Stomach (tissue), 9 donors: ENCODE results near the gene PDLIM5. TPM values are rescaled to one million over a fixed set of nuclear protein-coding genes. Genes with fewer than 3 reads are reported as not detected.
"Not testable (repeated sequence)": the region's sequence is repeated elsewhere in the genome, so short reads cannot be mapped to it uniquely, and the experiment has no call there.

Experiments used
- DNase-seq, 2 donors: peaks; one replicate each; pipeline versions ENCODE4 v3.0.0 to v3.0.0-alpha.2; 2013 to 2019
- H3K27ac ChIP-seq, 5 donors: fragments of 200-600 bp in 4 of 5; sonication (generic) in 4 of 5; one replicate each; pipeline ENCODE4 v1.5.1; 2013 to 2019; ENCODE audit warnings: mild to moderate bottlenecking in 1 of 5, moderate library complexity in 1 of 5
- H3K27me3 ChIP-seq, 3 donors: fragments of 200-600 bp; sonication (generic); one replicate each; pipeline ENCODE4 v1.5.1; 2017 to 2019; ENCODE audit warnings: mixed run types in 1 of 3
- H3K36me3 ChIP-seq, 4 donors: fragments of 200-600 bp; sonication (generic); 1 replicate in 3 of 4; 2 replicates in 1 of 4; pipeline ENCODE4 v1.5.1; 2016 to 2019
- H3K4me1 ChIP-seq, 4 donors: fragments of 200-600 bp; sonication (generic); one replicate each; pipeline ENCODE4 v1.5.1; 2016 to 2019
- H3K4me3 ChIP-seq, 4 donors: fragments of 200-600 bp; sonication (generic) in 3 of 4; one replicate each; pipeline ENCODE4 v1.5.1; 2016 to 2019; ENCODE audit warnings: mild to moderate bottlenecking in 1 of 4
- H3K9me3 ChIP-seq, 4 donors: fragments of 200-600 bp; sonication (generic); one replicate each; pipeline ENCODE4 v1.5.1; 2016 to 2019
- EP300 ChIP-seq: sonication (generic); formaldehyde crosslinking; IDR thresholded peaks from one replicate; pipeline ENCODE4 v1.6.1; 2017; ENCODE audit warnings: antibody characterized with exemption
- POLR2A ChIP-seq, 4 donors: fragments of 450-650 bp; IDR thresholded peaks; one replicate each; pipeline ENCODE4 v1.6.1; 2016; ENCODE audit warnings: antibody characterized with exemption in 4 of 4, control low read depth in 2 of 4, mild to moderate bottlenecking in 1 of 4, moderate library complexity in 1 of 4
- POLR2AphosphoS5 ChIP-seq, 3 donors: sonication (generic); formaldehyde crosslinking; IDR thresholded peaks; one replicate each; pipeline ENCODE4 v1.6.1; 2016; ENCODE audit warnings: antibody characterized with exemption in 3 of 3
- WGBS, 5 donors: extraction: QIAGEN DNeasy Blood & Tissue Kit in 3 of 5; methylation state at CpG; one replicate each; pipeline versions ENCODE4 v1.1.5 to v1.1.7; 2013 to 2018; 5-methylcytosine and 5-hydroxymethylcytosine counted together
- intact Hi-C: fragments of 100-400 bp; cut with DNase I; formaldehyde crosslinking; loops from one replicate; pipeline ENCODE4 v1.15.1; 2023; ENCODE audit warnings: low total_unique reads
- polyA plus RNA-seq, 3 donors: library from polyadenylated mRNA; stranded (reverse); fragments of 200-250 nt; gene quantifications; one replicate each; pipeline ENCODE4 v1.2.3, GENCODE V29; 2013
- total RNA-seq, 5 donors: library from RNA; depleted of rRNA; stranded (reverse); fragments of >200 nt; gene quantifications; one replicate each; pipeline versions ENCODE4 v1.1.0 to v1.2.3, GENCODE V29; 2014 to 2016
- TF ChIP-seq, protein P1 (sequence below), 7 experiments: fragments of 450-650 bp in 4 of 7; fragments of 200-600 bp in 3 of 7; sonication (generic) in 3 of 7; IDR thresholded peaks; one replicate each; pipeline ENCODE4 v1.5.1; 2016 to 2019; ENCODE audit warnings: antibody characterized with exemption in 7 of 7, control low read depth in 2 of 7, mild to moderate bottlenecking in 1 of 7
- donor health status: healthy with polysubstance abuse.
- donor health status: Bipolar disorder and iron deficiency.
- donor health status: healthy.

PDLIM5 gene
- total and polyA plus RNA-seq, 8 donors = 23.7 to 311 (median 40.3) TPM

DNA sequence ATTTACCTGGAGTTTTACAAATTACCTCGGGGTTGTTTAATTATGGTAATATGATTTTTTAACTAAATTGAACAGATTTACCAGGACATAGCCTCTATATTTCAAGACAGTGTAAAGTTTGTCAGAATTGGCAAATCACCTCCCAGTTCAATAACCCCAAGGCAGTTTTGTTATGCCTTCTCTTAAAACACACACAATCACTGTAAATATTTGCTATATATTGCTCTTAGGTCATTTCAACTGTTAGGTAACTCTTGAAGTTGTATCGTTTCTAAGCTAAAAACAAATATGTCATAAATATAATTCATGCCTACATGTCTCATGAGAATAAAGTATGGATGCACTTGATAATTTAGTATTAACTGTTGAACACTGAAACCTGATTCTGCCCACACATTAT, 24.1 kb downstream of the PDLIM5 start:
- Histone ChIP-seq H3K27ac (no peak overlapping the region), H3K9me3 (no peaks in the 10 kb centered on the region), H3K4me1 (peaks cover 14 to 77% (median 53%) of the 10 kb centered on the region in 4 donors), H3K4me3 (no peak overlapping the region), H3K27me3 (no peaks in the 10 kb centered on the region), H3K36me3 (no peaks in the 10 kb centered on the region)
- intact Hi-C loops = no loop called here
- DNase-seq = no peak
- no peak for TF ChIP-seq POLR2A (IDR thresholded peaks at IDR 0.05)
- no peak for TF ChIP-seq EP300
- TF ChIP-seq POLR2AphosphoS5 (IDR thresholded peaks at IDR 0.05) = no peak
- TF ChIP-seq, protein P1, sequence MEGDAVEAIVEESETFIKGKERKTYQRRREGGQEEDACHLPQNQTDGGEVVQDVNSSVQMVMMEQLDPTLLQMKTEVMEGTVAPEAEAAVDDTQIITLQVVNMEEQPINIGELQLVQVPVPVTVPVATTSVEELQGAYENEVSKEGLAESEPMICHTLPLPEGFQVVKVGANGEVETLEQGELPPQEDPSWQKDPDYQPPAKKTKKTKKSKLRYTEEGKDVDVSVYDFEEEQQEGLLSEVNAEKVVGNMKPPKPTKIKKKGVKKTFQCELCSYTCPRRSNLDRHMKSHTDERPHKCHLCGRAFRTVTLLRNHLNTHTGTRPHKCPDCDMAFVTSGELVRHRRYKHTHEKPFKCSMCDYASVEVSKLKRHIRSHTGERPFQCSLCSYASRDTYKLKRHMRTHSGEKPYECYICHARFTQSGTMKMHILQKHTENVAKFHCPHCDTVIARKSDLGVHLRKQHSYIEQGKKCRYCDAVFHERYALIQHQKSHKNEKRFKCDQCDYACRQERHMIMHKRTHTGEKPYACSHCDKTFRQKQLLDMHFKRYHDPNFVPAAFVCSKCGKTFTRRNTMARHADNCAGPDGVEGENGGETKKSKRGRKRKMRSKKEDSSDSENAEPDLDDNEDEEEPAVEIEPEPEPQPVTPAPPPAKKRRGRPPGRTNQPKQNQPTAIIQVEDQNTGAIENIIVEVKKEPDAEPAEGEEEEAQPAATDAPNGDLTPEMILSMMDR (IDR thresholded peaks at IDR 0.05) = no peak
- 50 to 66% (median 56%) methylated on average over 2 of the region's 2 CpGs for WGBS, 5 donors

DNA sequence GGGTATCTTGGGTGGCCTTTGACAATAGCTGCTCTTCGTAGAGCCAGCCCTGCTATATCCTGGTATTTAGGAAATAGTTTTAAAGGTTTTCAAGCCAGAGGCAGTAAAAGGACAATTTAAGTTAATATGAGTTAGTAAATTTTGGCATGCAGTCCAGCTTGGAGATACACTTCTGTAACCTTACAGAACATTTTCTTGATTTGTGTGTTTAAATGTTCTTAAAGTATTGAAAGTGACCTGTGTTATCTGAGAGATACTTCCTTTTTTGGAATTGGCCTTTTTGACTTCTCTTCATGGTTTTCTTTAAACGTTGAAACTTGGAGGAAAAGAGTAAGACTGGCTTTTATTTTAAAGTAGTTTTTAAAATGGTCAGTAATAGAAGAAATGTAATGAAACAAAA, 25.5 kb downstream of the PDLIM5 start:
- TF ChIP-seq POLR2AphosphoS5 (IDR thresholded peaks at IDR 0.05) (no peak), POLR2A (IDR thresholded peaks at IDR 0.05) (no peak), EP300 (no peak)
- TF ChIP-seq, protein P1 (IDR thresholded peaks at IDR 0.05) = no peak
- no peak overlapping the region for H3K4me3 ChIP-seq
- no peaks in the 10 kb centered on the region for H3K27me3 ChIP-seq
- H3K36me3 ChIP-seq = no peaks in the 10 kb centered on the region
- peaks cover 13 to 77% (median 52%) of the 10 kb centered on the region in 4 donors for H3K4me1 ChIP-seq
- intact Hi-C loops = no loop called here
- 21 to 28% (median 25%) methylated on average over 2 of the region's 2 CpGs for WGBS, 5 donors
- no peak for DNase-seq
- no peak overlapping the region for H3K27ac ChIP-seq
- H3K9me3 ChIP-seq = no peaks in the 10 kb centered on the region

DNA sequence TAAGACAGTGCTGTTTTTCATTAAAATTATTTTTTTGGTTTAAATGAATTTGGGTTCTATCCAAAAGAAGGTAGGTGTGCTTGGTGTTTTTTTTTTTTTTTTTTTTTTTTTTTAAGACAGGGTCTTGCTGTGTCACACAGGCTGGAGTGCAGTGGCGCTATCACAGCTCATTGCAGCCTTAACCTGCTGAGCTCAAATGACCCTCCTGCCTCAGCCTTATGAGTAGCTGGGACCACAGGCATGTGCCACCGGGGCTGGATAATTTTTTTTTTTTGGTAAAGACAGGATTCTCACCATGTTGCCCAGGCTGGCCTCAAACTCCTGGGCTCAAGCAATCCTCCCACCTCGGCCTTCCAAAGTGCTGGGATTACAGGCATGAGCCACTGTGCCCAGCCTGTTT, 27.1 kb downstream of the PDLIM5 start:
- H3K27me3 ChIP-seq, H3K36me3 ChIP-seq, H3K4me3 ChIP-seq, intact Hi-C loops, H3K9me3 ChIP-seq, H3K27ac ChIP-seq, DNase-seq: not testable (repeated sequence)
- 77 to 93% (median 86%) methylated on average over 3 of the region's 3 CpGs for WGBS, 5 donors
- peaks cover 0 to 66% (median 41%) of the 10 kb centered on the region in 4 donors for H3K4me1 ChIP-seq

DNA sequence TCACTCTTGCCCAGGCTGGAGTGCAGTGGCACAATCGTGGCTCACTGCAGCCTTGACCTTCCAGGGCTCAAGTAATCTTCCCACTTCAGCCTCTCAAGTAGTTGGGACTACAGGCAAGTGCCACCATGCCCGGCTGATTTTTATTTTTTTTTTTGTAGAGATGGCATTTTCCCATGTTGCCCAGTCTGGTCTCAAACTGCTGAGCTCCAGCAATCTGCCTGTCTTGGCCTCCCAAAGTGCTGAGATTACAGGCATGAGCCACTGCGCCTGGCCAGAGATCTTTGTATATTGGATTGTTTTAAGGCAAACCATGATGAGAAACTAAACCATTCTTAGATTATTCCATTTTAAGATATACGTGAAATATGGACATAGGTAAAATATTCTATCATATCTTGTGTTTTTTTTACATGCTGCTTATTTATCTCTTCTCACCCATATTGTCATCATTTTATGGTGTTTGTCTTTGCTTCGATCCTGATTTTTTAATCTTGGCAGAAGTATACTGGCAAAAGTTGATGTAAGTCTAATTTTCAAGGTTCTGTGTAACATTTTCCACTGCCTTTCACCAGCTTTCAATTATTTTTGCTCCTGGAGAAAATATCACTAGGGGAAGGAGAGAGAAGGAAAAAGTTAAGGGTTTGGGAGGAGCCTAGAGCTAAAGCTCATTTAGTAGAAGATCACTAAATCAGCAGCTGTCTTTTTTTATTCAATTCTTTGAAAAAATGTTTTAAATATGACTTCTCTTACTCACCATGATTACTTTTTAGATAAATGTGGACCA, 27.8 kb downstream of the PDLIM5 start:
- TF ChIP-seq EP300 (no peak), POLR2AphosphoS5 (IDR thresholded peaks at IDR 0.05) (no peak), POLR2A (IDR thresholded peaks at IDR 0.05) (no peak)
- TF ChIP-seq, protein P1 (IDR thresholded peaks at IDR 0.05) = no peak
- H3K36me3 ChIP-seq = no peaks in the 10 kb centered on the region
- intact Hi-C loops = no loop called here
- peaks cover 0 to 60% (median 35%) of the 10 kb centered on the region in 4 donors for H3K4me1 ChIP-seq
- no peaks in the 10 kb centered on the region for H3K27me3 ChIP-seq
- no peaks in the 10 kb centered on the region for H3K9me3 ChIP-seq
- no peak overlapping the region for H3K4me3 ChIP-seq
- WGBS, 5 donors = 79 to 86% (median 85%) methylated on average over 5 of the region's 5 CpGs
- DNase-seq = no peak
- H3K27ac ChIP-seq = no peak overlapping the region

DNA sequence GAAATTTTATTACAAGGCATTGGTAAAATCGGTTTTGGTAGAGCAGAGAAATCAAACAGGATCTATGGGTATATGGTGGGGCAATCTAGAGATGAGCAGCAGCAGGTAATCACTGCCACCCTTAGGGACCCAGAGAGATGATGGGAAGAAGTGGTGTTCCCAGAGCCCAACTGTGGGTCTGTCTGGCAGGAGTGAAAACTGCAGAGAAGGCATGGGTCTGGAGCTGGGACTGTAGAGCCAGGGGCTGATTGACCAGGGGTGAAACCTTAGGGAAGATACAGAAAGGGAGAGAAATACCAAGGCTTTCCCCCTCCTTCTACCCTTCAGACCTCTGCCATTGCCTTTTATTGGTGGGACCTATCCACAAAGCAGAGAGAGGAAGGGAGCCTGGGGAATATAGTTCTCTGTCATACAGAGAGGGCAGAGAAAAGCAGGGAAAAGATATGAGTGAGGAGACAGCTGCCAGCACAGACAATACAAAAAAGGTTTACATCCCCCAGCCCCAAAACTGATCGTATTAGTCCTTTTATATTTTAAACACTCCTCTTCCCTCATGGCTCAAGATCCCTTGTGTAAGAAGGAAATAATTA, 28.7 kb downstream of the PDLIM5 start:
- WGBS, 5 donors = 74 to 86% (median 82%) methylated on average over 2 of the region's 2 CpGs
- DNase-seq = no peak
- Histone ChIP-seq H3K36me3 (no peaks in the 10 kb centered on the region), H3K4me1 (peaks cover 0 to 61% (median 31%) of the 10 kb centered on the region in 4 donors), H3K4me3 (no peak overlapping the region), H3K27ac (no peak overlapping the region), H3K27me3 (no peaks in the 10 kb centered on the region), H3K9me3 (no peaks in the 10 kb centered on the region)
- intact Hi-C loops = no loop called here
- TF ChIP-seq EP300 = no peak
- TF ChIP-seq POLR2A (IDR thresholded peaks at IDR 0.05) = no peak
- no peak for TF ChIP-seq POLR2AphosphoS5 (IDR thresholded peaks at IDR 0.05)
- TF ChIP-seq, protein P1 (IDR thresholded peaks at IDR 0.05) = no peak
